HepG2 (cell line): ENCODE results near the gene ZNF717.
"Not testable (repeated sequence)": the region's sequence is repeated elsewhere in the genome, so short reads cannot be mapped to it uniquely, and the experiment has no call there.

ENCODE experiments used
- BRCA1 ChIP-seq: sonication (generic); formaldehyde crosslinking; IDR thresholded peaks from 2 replicates; pipeline ENCODE4 v1.4.0; 2020; ENCODE audit warnings: missing genetic modification reagents
- CTCF ChIP-seq: sonication (generic); formaldehyde crosslinking; IDR thresholded peaks from 2 replicates; pipeline ENCODE4 v1.5.0; 2020; ENCODE audit warnings: mild to moderate bottlenecking, missing genetic modification reagents, moderate library complexity
- JUND ChIP-seq: sonication (generic); formaldehyde crosslinking; IDR thresholded peaks from 2 replicates; pipeline ENCODE4 v1.8.0; 2022; ENCODE audit warnings: mild to moderate bottlenecking, missing genetic modification reagents
- RFX5 ChIP-seq: IDR thresholded peaks from 2 replicates; pipeline ENCODE4 v1.6.1; 2011; ENCODE audit warnings: low read depth, low read length, improper control_type of control experiment
- TCF7L2 ChIP-seq: IDR thresholded peaks from 2 replicates; pipeline ENCODE4 v1.6.1; 2011; ENCODE audit warnings: mild to moderate bottlenecking, low read depth, low read length, moderate library complexity
- ZC3H4 ChIP-seq: sonication (generic); formaldehyde crosslinking; IDR thresholded peaks from 2 replicates; pipeline ENCODE4 v1.4.0; 2020; ENCODE audit warnings: missing genetic modification reagents, borderline replicate concordance
- ZNF7 ChIP-seq: IDR thresholded peaks from 2 replicates; pipeline ENCODE4 v1.6.1; 2016; ENCODE audit warnings: missing biosample characterization, missing genetic modification reagents

GRCh38 chr3:75785081-75785755 is at the start of gene ZNF717:
- TF ChIP-seq CTCF (CRISPR knock-in tag); ZNF7; RFX5; JUND (CRISPR knock-in tag); BRCA1; TCF7L2; ZC3H4: not testable (repeated sequence)
